HEK293 (cell line): ENCODE results near the gene ATRNL1.

Experiments
- CTCF ChIA-PET: fragments of 350-600 bp; formaldehyde crosslinking; extraction: SDS; loops from one replicate; lab custom pipeline; 2021; ENCODE audit warnings: antibody characterized with exemption; lab: Yijun Ruan, JAX
- POLR2A ChIA-PET: fragments of 300-600 bp; formaldehyde crosslinking; extraction: SDS; loops from one replicate; lab custom pipeline; 2020; ENCODE audit warnings: antibody characterized with exemption, inconsistent platforms; lab: Yijun Ruan, JAX
- H3K27ac ChIP-seq: fragments of 200-500 bp; sonication (Bioruptor generic); 2 replicates; pipeline ENCODE4 v1.5.1; 2014; ENCODE audit warnings: low read depth, low read length, control low read depth, inconsistent platforms; ENCODE audit errors: extremely low read depth
- H3K36me3 ChIP-seq, 2 experiments: fragments of 200-500 bp in 1 of 2; sonication (Bioruptor generic) in 1 of 2; 1 replicate in 1 of 2; 2 replicates in 1 of 2; pipeline ENCODE4 v1.5.1; 2014 to 2017; ENCODE audit warnings: inconsistent platforms in 2 of 2, low read length in 2 of 2; ENCODE audit not compliant: control insufficient read depth in 2 of 2, insufficient read depth in 1 of 2
- H3K4me1 ChIP-seq: fragments of 200-500 bp; sonication (Bioruptor generic); 2 replicates; pipeline ENCODE4 v1.5.1; 2014; ENCODE audit warnings: mild to moderate bottlenecking, low read length, inconsistent platforms; ENCODE audit not compliant: control insufficient read depth, insufficient read depth
- H3K4me3 ChIP-seq: 2 replicates; pipeline ENCODE4 v1.5.1; 2011; ENCODE audit warnings: low read depth, mild to moderate bottlenecking, control low read depth, low read length, moderate library complexity
- H3K9me3 ChIP-seq: fragments of 200-500 bp; sonication (Bioruptor generic); 2 replicates; pipeline ENCODE4 v1.5.1; 2014; ENCODE audit warnings: low read depth, low read length, inconsistent platforms; ENCODE audit not compliant: control insufficient read depth, insufficient read depth
- BCL6B ChIP-seq: fragments of 450-650 bp; formaldehyde crosslinking; IDR thresholded peaks from 2 replicates; pipeline ENCODE4 v1.5.1; 2017; ENCODE audit warnings: missing biosample characterization, missing genetic modification characterization
- HIC1 ChIP-seq: fragments of 450-650 bp; formaldehyde crosslinking; IDR thresholded peaks from 2 replicates; pipeline ENCODE4 v1.5.1; 2016; ENCODE audit warnings: missing biosample characterization, missing genetic modification characterization
- PATZ1 ChIP-seq: fragments of 450-650 bp; formaldehyde crosslinking; IDR thresholded peaks from 2 replicates; pipeline ENCODE4 v1.5.1; 2016; ENCODE audit warnings: missing biosample characterization, missing genetic modification characterization
- SP3 ChIP-seq: fragments of 450-650 bp; formaldehyde crosslinking; IDR thresholded peaks from 2 replicates; pipeline ENCODE4 v1.5.1; 2016; ENCODE audit warnings: missing biosample characterization, missing genetic modification characterization
- ZBTB21 ChIP-seq: fragments of 450-650 bp; formaldehyde crosslinking; IDR thresholded peaks from 2 replicates; pipeline ENCODE4 v1.5.1; 2017; ENCODE audit warnings: missing biosample characterization, missing genetic modification characterization
- ZFP41 ChIP-seq: fragments of 450-650 bp; formaldehyde crosslinking; IDR thresholded peaks from 2 replicates; pipeline ENCODE4 v1.5.1; 2016; ENCODE audit warnings: missing biosample characterization, missing genetic modification characterization, borderline replicate concordance
- ZNF184 ChIP-seq: fragments of 450-650 bp; IDR thresholded peaks from 2 replicates; pipeline ENCODE4 v1.5.1; 2018; ENCODE audit warnings: missing biosample characterization, mild to moderate bottlenecking, missing genetic modification characterization
- ZNF221 ChIP-seq: fragments of 450-650 bp; formaldehyde crosslinking; IDR thresholded peaks from 2 replicates; pipeline ENCODE4 v1.5.1; 2017; ENCODE audit warnings: missing biosample characterization, missing genetic modification characterization, borderline replicate concordance
- ZNF223 ChIP-seq: fragments of 450-650 bp; formaldehyde crosslinking; IDR thresholded peaks from 2 replicates; pipeline ENCODE4 v1.5.1; 2016; ENCODE audit warnings: missing biosample characterization, missing genetic modification characterization
- ZNF391 ChIP-seq: fragments of 450-650 bp; formaldehyde crosslinking; IDR thresholded peaks from 2 replicates; pipeline ENCODE4 v1.5.1; 2016; ENCODE audit warnings: low read depth, missing biosample characterization, missing genetic modification characterization, borderline replicate concordance
- ZNF423 ChIP-seq: fragments of 450-650 bp; formaldehyde crosslinking; IDR thresholded peaks from 2 replicates; pipeline ENCODE4 v1.5.1; 2016; ENCODE audit warnings: missing biosample characterization, missing genetic modification characterization
- ZNF473 ChIP-seq: fragments of 450-650 bp; formaldehyde crosslinking; IDR thresholded peaks from 2 replicates; pipeline ENCODE4 v1.5.1; 2017; ENCODE audit warnings: missing biosample characterization, missing genetic modification characterization
- ZNF626 ChIP-seq: fragments of 450-650 bp; sonication (Bioruptor Pico); formaldehyde crosslinking; IDR thresholded peaks from 2 replicates; pipeline ENCODE4 v1.5.1; 2018; ENCODE audit warnings: missing biosample characterization, missing genetic modification characterization, inconsistent platforms
- ZNF654 ChIP-seq: fragments of 450-650 bp; formaldehyde crosslinking; IDR thresholded peaks from 2 replicates; pipeline ENCODE4 v1.5.1; 2016; ENCODE audit warnings: low read depth, missing biosample characterization, missing genetic modification characterization
- ZNF664 ChIP-seq: fragments of 450-650 bp; formaldehyde crosslinking; IDR thresholded peaks from 2 replicates; pipeline ENCODE4 v1.5.1; 2016; ENCODE audit warnings: missing biosample characterization, missing genetic modification characterization
- ZXDB ChIP-seq: fragments of 450-650 bp; formaldehyde crosslinking; IDR thresholded peaks from 2 replicates; pipeline ENCODE4 v1.5.1; 2016; ENCODE audit warnings: missing biosample characterization, missing genetic modification characterization

ATRNL1 gene

GRCh38 chr10:115136616-115137015, 43.5 kb downstream of the ATRNL1 start:
- Histone ChIP-seq H3K36me3 (no peaks in the 10 kb centered on the region), H3K9me3 (no peaks in the 10 kb centered on the region), H3K27ac (no peak overlapping the region), H3K4me1 (no peaks in the 10 kb centered on the region), H3K4me3 (no peak overlapping the region)
- ChIA-PET POLR2A (no interaction called here), CTCF (no interaction called here)
- TF ChIP-seq ZNF221: no peak

GRCh38 chr10:115141254-115141653, 48.1 kb downstream of the ATRNL1 start:
- no peak overlapping the region for H3K4me3 ChIP-seq
- ChIA-PET CTCF (interaction anchor here (0.6 to 3.1 kb wide), 6 partner anchors 11 to 659 kb away, joined by 3 to 17 read pairs (median 3); no protein-coding TSS in a partner anchor), POLR2A (no interaction called here)
- no peaks in the 10 kb centered on the region for H3K4me1 ChIP-seq
- H3K9me3 ChIP-seq: no peaks in the 10 kb centered on the region
- TF ChIP-seq PATZ1 (tag by site-specific recombination): no peak
- TF ChIP-seq ZNF391 (tag by site-specific recombination): no peak
- peak; percentile 52 for TF ChIP-seq ZNF654 (tag by site-specific recombination)
- no peak for TF ChIP-seq ZNF223 (tag by site-specific recombination)
- H3K36me3 ChIP-seq: no peaks in the 10 kb centered on the region
- H3K27ac ChIP-seq: no peak overlapping the region

- H3K36me3 ChIP-seq: no peaks in the 10 kb centered on the region
- TF ChIP-seq ZNF664 (tag by site-specific recombination) (no peak), ZFP41 (no peak), BCL6B (tag by site-specific recombination) (no peak), SP3 (no peak), ZNF473 (no peak), ZNF423 (tag by site-specific recombination) (no peak), ZNF391 (tag by site-specific recombination) (no peak), ZBTB21 (tag by site-specific recombination) (no peak), ZXDB (tag by site-specific recombination) (no peak), HIC1 (no peak), ZNF184 (tag by site-specific recombination) (no peak), ZNF626 (no peak)
- POLR2A ChIA-PET: no interaction called here
- CTCF ChIA-PET: interaction anchor here (0.7 to 1.4 kb wide), 4 partner anchors 14 to 280 kb away, joined by 3 to 6 read pairs (median 4); no protein-coding TSS in a partner anchor
- no peak overlapping the region for H3K4me3 ChIP-seq
- no peak overlapping the region for H3K27ac ChIP-seq
- H3K9me3 ChIP-seq: no peaks in the 10 kb centered on the region
- H3K4me1 ChIP-seq: no peaks in the 10 kb centered on the region
Observed at GRCh38 chr10:115157357-115157756, 64.2 kb downstream of the ATRNL1 start.
